ENCODE results near the gene DNAJC13.
"Not testable (repeated sequence)": the region's sequence is repeated elsewhere in the genome, so short reads cannot be mapped to it uniquely, and the experiment has no call there.

Gene DNAJC13

GRCh38 chr3:132416807-132417694 lies at the start of gene DNAJC13:
DNAJC13 (plus strand) TSS chr3:132417502; CDS start chr3:132434551, 17,049 bp downstream.
- peak; percentile 96 for DNase-seq (ENCODE audit: low spot score)

GRCh38 chr3:132368515-132368914 lies 48.8 kb upstream of the DNAJC13 start:
- DNase-seq (ENCODE audit: low spot score): no peak

DNA sequence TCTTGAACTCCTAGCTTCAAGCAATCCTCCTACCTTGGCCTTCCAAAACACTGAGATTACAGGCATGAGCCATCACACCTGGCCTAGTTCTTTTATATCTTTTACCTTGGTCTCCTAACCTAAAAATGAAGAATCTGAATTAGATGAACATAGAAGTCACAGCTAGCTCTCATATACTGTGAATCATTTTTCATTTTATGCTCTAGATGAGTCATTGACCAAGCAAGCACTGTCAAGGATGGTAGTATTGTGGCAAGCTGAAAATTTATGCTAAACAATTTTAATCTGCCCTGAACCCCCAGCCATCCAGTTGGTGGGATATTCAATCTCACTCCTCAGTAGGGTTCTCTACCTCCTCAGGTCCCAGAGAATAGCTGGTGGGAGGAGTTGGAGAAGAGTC lies 48.3 kb upstream of the DNAJC13 start:
- DNase-seq (ENCODE audit: low spot score): no peak

GRCh38 chr3:132376945-132377354 lies 40.4 kb upstream of the DNAJC13 start:
- DNase-seq (ENCODE audit: low spot score): not testable (repeated sequence)

- DNase-seq (ENCODE audit: low spot score): no peak
Measured at GRCh38 chr3:132378048-132378762, 39.1 kb upstream of the DNAJC13 start.

- DNase-seq (ENCODE audit: low spot score): no peak
Measured at GRCh38 chr3:132378846-132379245, 38.5 kb upstream of the DNAJC13 start.

GRCh38 chr3:132380920-132381319 lies 36.4 kb upstream of the DNAJC13 start:
- no peak for DNase-seq (ENCODE audit: low spot score)

DNA sequence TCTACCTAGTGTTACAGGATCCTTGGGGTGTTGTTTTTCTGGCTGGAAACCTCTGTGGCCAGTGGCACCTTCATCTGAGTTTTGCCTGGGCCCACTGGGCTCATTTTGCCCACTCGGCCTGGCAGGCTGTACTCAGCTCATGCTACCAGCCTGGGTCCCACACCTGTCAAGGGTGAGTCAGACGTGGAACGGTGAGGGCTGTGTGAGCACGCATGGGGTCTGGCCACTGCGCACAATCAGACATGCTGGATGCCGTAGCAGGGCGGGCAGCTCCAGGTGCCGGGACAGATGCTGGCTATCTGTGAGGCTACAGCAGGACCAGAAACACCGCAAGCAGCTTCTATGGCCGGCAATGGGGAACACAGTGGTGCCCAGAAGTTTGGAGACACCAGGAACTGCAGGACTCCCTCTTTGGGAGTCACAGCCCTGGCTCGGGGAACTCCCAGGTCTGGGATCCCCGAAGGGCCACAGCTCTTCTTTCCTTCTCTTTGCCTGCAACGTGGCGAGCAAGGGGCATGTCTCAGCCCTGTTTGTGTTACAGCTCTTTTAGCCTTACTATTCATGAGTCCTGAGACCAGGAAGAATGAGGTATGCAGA lies 35.9 kb upstream of the DNAJC13 start:
- no peak for DNase-seq (ENCODE audit: low spot score)

DNA sequence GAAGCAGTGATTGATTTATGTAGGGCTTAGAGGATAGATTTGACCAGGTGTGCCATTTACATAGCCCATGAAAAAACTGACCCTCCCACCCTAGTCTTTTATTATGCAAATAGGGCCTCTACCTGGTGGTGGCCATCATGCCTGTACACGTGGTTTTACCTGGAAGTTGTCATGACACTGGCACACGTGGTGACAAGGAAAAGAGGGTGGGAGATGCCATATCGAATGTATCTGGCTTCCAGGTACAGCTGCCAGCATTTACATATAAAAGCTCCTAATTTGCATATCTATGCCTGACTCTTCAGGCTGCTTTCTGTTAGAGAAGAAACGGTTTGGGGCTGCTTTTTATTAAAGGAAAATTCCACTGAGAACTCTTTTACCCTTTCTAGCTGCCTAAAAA lies 35.0 kb upstream of the DNAJC13 start:
- DNase-seq (ENCODE audit: low spot score): no peak

DNA sequence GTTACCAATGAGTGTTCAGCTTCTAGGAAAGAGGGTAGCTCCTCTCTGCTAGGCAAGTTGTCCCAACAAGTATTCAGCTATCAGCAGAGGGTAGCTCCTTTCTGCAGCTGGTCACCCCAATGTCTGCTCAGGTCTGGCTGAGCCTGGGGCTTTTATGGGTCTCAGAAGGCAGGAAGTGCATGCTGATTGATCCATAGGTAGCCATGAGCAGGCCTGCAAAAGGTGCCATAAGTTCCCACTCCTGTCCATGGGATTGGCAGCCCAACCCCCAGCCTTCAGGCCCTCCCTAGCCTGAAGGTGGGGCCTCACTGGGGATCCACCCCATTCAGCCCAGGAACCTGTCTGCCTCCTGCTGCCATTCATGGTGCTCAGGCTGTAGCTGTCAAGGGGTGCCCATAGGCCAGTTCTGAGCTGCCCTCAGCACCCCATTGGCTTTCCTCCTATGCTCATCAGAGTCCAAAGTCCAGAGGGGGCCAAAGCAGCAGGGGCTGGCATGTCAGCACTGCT lies 34.6 kb upstream of the DNAJC13 start:
- no peak for DNase-seq (ENCODE audit: low spot score)

DNA sequence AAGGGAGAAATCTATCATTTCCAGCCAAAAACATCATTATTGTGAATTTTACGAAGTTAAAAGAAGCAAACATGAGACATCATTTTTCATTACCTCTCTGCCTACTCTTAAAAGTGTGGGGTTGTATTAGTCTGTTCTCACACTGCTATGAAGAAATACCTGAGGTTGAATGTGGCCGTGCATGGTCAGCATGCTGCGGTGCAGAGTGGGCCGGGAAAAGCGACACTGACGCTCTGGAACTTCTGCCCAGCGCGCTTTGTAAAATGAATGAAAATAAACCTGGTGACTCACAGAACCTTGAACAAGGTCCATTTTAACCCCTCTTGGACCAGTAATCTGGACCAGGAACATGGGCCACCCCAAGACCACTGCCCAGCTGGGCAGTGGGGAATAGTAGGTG lies 31.0 kb upstream of the DNAJC13 start:
- DNase-seq (ENCODE audit: low spot score): no peak

DNA sequence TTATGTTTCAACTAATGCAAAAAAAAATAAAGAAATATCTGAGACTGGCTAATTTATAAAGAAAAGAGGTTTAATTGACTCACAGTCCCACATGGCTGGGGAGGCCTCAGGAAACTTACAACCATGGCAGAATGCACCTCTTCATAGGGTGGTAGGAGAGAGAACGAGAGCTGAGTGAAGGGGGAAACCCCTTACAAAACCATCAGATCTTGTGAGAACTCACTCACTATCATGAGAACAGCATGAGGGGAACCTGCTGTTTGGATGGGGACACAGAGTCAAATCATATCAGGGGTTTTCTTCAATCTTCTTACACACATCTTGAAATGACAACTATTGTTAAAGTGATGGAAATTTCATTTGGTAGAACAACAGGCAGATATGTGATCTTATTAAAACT lies 24.6 kb upstream of the DNAJC13 start:
- DNase-seq (ENCODE audit: low spot score): not testable (repeated sequence)

- DNase-seq (ENCODE audit: low spot score): no peak
Measured at GRCh38 chr3:132394320-132394719, 23.0 kb upstream of the DNAJC13 start.

- DNase-seq (ENCODE audit: low spot score): no peak
Measured at GRCh38 chr3:132395126-132395525, 22.2 kb upstream of the DNAJC13 start.

- DNase-seq (ENCODE audit: low spot score): no peak
Measured at GRCh38 chr3:132396255-132396654, 21.0 kb upstream of the DNAJC13 start.

- not testable (repeated sequence) for DNase-seq (ENCODE audit: low spot score)
Measured at GRCh38 chr3:132396776-132397175, 20.5 kb upstream of the DNAJC13 start.

DNA sequence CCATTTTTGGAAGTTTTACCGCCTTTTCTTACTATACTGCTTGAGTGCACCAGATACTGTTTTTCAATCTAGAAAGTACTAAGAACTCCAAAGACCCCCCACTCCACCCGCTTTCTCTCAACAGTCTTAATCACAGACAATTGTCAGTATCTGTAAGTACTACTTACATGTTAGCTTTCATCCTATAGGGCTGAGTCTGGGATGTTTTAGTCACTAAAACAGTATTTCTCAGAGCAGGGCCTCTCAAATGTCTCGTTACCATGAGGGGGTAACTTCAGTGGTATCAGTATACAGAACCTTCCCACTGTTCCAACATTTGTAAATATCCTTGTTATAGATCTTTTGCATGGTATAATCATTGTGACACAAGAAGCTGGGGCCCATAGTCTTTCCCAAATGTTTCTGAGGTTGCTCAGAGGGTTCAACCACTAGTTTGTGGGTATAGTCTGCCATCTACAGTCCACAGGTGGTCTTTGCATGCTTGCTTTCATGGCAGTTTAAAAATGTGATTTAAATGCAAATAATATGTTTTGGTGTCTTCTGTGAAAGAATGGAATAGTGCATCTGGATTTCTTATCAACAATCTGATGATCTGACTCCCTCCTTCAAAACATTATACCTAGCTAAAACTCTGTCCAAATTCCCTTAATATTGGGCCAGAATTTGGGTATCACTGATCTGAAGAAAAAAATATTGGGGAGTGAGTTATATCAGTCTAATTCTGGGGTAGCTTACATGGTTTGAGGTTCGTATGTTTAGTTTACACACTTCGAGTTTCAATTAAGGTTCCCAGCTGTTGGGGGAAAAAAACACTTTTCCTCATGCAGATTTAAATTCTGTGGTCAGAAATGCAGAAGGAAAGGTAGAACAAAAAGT lies 18.0 kb upstream of the DNAJC13 start:
- no peak for DNase-seq (ENCODE audit: low spot score)

GRCh38 chr3:132401255-132401654 lies 16.0 kb upstream of the DNAJC13 start:
- DNase-seq (ENCODE audit: low spot score): no peak

DNA sequence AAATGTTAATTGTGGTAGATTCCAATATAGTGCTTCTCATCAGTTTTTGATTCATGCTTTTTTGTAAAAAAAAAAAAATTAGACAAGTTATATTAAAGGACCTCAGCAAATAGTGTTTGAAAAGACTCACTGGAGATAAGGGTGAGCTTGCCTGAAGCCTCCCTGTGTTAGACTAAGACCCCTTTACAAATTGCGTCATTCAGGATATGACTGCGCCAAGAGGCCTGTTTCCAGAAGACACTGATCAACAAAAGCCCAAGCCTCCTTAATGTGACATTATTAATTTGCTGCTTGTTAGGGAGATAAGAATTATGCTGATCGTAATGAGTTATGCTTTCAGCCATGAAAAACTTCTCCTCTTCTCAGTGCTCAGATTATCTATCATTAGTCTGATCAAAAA lies 13.0 kb upstream of the DNAJC13 start:
- DNase-seq (ENCODE audit: low spot score): no peak

DNA sequence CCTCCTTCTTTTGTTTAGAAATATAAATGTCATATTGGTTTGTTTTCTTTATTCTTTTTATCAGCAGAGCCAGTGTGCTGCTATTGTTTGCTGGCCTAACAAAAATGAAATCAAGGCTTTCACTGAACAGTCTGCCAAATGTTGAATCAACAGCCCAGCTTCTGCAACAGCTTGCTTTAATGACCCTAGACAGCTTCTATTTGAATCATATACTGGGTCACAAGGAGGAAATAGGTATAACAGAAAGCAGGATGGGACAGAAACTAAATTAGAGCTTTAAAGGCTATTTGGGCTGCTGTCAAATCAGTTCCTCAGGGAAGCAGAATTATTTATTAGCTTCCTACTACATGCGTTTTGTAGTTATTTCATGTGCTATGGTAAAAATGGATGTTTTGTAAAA lies 12.1 kb upstream of the DNAJC13 start:
- DNase-seq (ENCODE audit: low spot score): no peak

GRCh38 chr3:132405609-132406299 lies 11.5 kb upstream of the DNAJC13 start:
- no peak for DNase-seq (ENCODE audit: low spot score)
